Midbrain (tissue), 1 donor: Measurements from ENCODE around the gene LRRTM4.

Source experiments
- DNase-seq: peaks from one replicate; lab custom pipeline; 2025; lab: John Stamatoyannopoulos, UW

Gene LRRTM4

GRCh38 chr2:77470096-77470495 lies 52.1 kb downstream of the LRRTM4 start:
- DNase-seq = no peak

- DNase-seq = no peak
Observed at GRCh38 chr2:77469106-77469505, 53.1 kb downstream of the LRRTM4 start.

GRCh38 chr2:77459840-77460239 lies 62.3 kb downstream of the LRRTM4 start:
- DNase-seq = no peak

- peak; percentile 56 for DNase-seq
Observed at GRCh38 chr2:77458216-77458615, 64.0 kb downstream of the LRRTM4 start.

- no peak for DNase-seq
Observed at GRCh38 chr2:77457665-77458064, 64.5 kb downstream of the LRRTM4 start.

- DNase-seq = no peak
Observed at GRCh38 chr2:77443076-77443475, 79.1 kb downstream of the LRRTM4 start.

GRCh38 chr2:77434880-77435279 lies 87.3 kb downstream of the LRRTM4 start:
- DNase-seq = no peak

- DNase-seq = no peak
Observed at GRCh38 chr2:77428946-77429345, 93.2 kb downstream of the LRRTM4 start.

GRCh38 chr2:77421971-77422370 lies 100.2 kb downstream of the LRRTM4 start:
- no peak for DNase-seq

- no peak for DNase-seq
Observed at GRCh38 chr2:77418537-77418936, 103.6 kb downstream of the LRRTM4 start.

- no peak for DNase-seq
Observed at GRCh38 chr2:77404189-77404588, 118.0 kb downstream of the LRRTM4 start.

- DNase-seq = no peak
Observed at GRCh38 chr2:77398970-77399600, 123.1 kb downstream of the LRRTM4 start.

GRCh38 chr2:77397763-77398162 lies 124.4 kb downstream of the LRRTM4 start:
- no peak for DNase-seq

- no peak for DNase-seq
Observed at GRCh38 chr2:77395011-77395410, 127.2 kb downstream of the LRRTM4 start.

- no peak for DNase-seq
Observed at GRCh38 chr2:77391119-77391518, 131.1 kb downstream of the LRRTM4 start.

GRCh38 chr2:77387324-77387723 lies 134.9 kb downstream of the LRRTM4 start:
- no peak for DNase-seq

GRCh38 chr2:77372636-77373035 lies 149.5 kb downstream of the LRRTM4 start:
- no peak for DNase-seq

- no peak for DNase-seq
Observed at GRCh38 chr2:77370511-77370910, 151.7 kb downstream of the LRRTM4 start.

- no peak for DNase-seq
Observed at GRCh38 chr2:77363277-77363676, 158.9 kb downstream of the LRRTM4 start.

GRCh38 chr2:77348821-77349220 lies 173.4 kb downstream of the LRRTM4 start:
- DNase-seq = no peak

GRCh38 chr2:77336013-77336412 lies 186.2 kb downstream of the LRRTM4 start:
- DNase-seq = no peak

- DNase-seq = no peak
Observed at GRCh38 chr2:77328134-77328931, 193.8 kb downstream of the LRRTM4 start.

- DNase-seq = no peak
Observed at GRCh38 chr2:77325395-77325794, 196.8 kb downstream of the LRRTM4 start.

- no peak for DNase-seq
Observed at GRCh38 chr2:77322431-77322830, 199.7 kb downstream of the LRRTM4 start.
